Sigmoid colon (tissue), 7 donors: ENCODE results near the gene UBAC1. TPM values are rescaled to one million over a fixed set of nuclear protein-coding genes. Genes with fewer than 3 reads are reported as not detected.

Source experiments
- DNase-seq: peaks from one replicate; pipeline ENCODE4 v3.0.0-alpha.2; 2019
- H3K27ac ChIP-seq, 4 donors: fragments of 200-600 bp; sonication (generic); one replicate each; pipeline ENCODE4 v1.5.1; 2016 to 2019; ENCODE audit warnings: mild to moderate bottlenecking in 1 of 4
- H3K27me3 ChIP-seq, 3 donors: fragments of 200-600 bp; sonication (generic); one replicate each; pipeline ENCODE4 v1.5.1; 2019; ENCODE audit warnings: mild to moderate bottlenecking in 1 of 3
- H3K36me3 ChIP-seq, 4 donors: fragments of 200-600 bp; sonication (generic); one replicate each; pipeline ENCODE4 v1.5.1; 2016 to 2019
- H3K4me1 ChIP-seq, 4 donors: fragments of 200-600 bp; sonication (generic); one replicate each; pipeline ENCODE4 v1.5.1; 2017 to 2019
- H3K4me3 ChIP-seq, 4 donors: fragments of 200-600 bp; sonication (generic); one replicate each; pipeline ENCODE4 v1.5.1; 2017 to 2019; ENCODE audit warnings: mild to moderate bottlenecking in 2 of 4, moderate library complexity in 1 of 4
- H3K9me3 ChIP-seq, 4 donors: fragments of 200-600 bp in 3 of 4; sonication (generic) in 3 of 4; one replicate each; pipeline versions ENCODE4 v1.5.1 to v1.6.1; 2013 to 2019
- EP300 ChIP-seq, 4 donors: sonication (generic); formaldehyde crosslinking; IDR thresholded peaks; one replicate each; pipeline ENCODE4 v1.6.1; 2017; ENCODE audit warnings: antibody characterized with exemption in 4 of 4
- POLR2A ChIP-seq, 2 donors: fragments of 450-650 bp; IDR thresholded peaks; one replicate each; pipeline ENCODE4 v1.6.1; 2016; ENCODE audit warnings: antibody characterized with exemption in 2 of 2, mild to moderate bottlenecking in 2 of 2, moderate library complexity in 2 of 2
- POLR2AphosphoS5 ChIP-seq, 4 donors: sonication (generic); formaldehyde crosslinking; IDR thresholded peaks; one replicate each; pipeline ENCODE4 v1.6.1; 2017; ENCODE audit warnings: antibody characterized with exemption in 4 of 4
- WGBS, 2 donors: extraction: QIAGEN DNeasy Blood & Tissue Kit; methylation state at CpG; one replicate each; pipeline ENCODE4 v1.1.7; 2013; 5-methylcytosine and 5-hydroxymethylcytosine counted together
- intact Hi-C: fragments of 100-400 bp; cut with DNase I; formaldehyde crosslinking; loops from one replicate; pipeline ENCODE4 v1.15.1; 2023
- polyA plus RNA-seq, 3 donors: library from polyadenylated mRNA; stranded (reverse); fragments of 200-250 nt; gene quantifications; one replicate each; pipeline ENCODE4 v1.2.3, GENCODE V29; 2013
- total RNA-seq, 4 donors: library from RNA; depleted of rRNA; stranded (reverse); fragments of >200 nt; gene quantifications; one replicate each; pipeline ENCODE4 v1.1.0, GENCODE V29; 2016
- TF ChIP-seq, protein P1 (sequence below), 4 experiments: fragments of 450-650 bp in 3 of 4; fragments of 200-600 bp in 1 of 4; IDR thresholded peaks; one replicate each; pipeline ENCODE4 v1.5.1; 2016 to 2019; ENCODE audit warnings: antibody characterized with exemption in 4 of 4, mild to moderate bottlenecking in 3 of 4, moderate library complexity in 2 of 4
- donor health status: healthy with polysubstance abuse.
- donor health status: Bipolar disorder and iron deficiency.
- donor health status: healthy.

Gene UBAC1
- total and polyA plus RNA-seq, 7 donors: 57.4 to 80.9 (median 69.4) TPM

DNA sequence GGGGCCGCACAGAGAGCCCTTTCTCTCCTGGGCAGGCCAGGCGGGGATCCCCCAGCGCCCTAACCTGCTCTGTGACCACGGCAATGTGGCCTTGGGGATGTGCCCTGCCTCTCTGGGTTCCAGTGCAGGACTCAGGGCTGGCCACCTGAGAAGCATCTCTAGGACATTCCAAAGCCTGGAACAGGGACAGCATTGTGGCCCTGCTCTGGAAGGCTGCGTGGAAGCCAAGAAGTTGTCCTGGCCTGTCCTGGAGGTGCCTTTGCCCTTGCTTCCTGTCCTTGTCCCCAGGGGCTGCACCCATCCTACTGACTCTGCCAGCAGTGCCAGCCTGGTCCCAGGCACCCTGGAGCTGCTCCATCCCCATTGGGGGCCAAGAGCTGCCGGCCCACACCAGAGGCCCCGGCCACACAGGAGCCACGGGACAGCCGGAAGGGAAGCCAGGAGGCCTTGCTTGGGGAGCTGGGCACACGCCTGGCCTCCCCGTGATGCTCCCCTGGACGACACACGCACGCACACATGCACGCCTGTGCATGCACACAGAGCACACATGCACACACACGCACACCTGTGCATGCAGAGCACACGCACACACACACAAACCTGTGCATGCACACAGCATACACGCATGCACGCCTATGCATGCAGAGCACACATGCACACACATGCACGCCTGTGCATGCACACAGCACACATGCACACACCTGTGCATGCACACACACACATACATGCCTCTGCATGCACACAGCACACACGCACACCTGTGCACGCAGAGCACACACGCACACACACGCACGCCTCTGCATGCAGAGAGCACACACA is 33.8 kb downstream of the UBAC1 start:
- intact Hi-C loops: no loop called here
- H3K36me3 ChIP-seq: peaks cover 8 to 43% (median 15%) of the 10 kb centered on the region in 4 donors
- TF ChIP-seq POLR2A (IDR thresholded peaks at IDR 0.05): no peak
- TF ChIP-seq EP300 (IDR thresholded peaks at IDR 0.05): no peak
- no peak for TF ChIP-seq POLR2AphosphoS5 (IDR thresholded peaks at IDR 0.05)
- TF ChIP-seq, protein P1, sequence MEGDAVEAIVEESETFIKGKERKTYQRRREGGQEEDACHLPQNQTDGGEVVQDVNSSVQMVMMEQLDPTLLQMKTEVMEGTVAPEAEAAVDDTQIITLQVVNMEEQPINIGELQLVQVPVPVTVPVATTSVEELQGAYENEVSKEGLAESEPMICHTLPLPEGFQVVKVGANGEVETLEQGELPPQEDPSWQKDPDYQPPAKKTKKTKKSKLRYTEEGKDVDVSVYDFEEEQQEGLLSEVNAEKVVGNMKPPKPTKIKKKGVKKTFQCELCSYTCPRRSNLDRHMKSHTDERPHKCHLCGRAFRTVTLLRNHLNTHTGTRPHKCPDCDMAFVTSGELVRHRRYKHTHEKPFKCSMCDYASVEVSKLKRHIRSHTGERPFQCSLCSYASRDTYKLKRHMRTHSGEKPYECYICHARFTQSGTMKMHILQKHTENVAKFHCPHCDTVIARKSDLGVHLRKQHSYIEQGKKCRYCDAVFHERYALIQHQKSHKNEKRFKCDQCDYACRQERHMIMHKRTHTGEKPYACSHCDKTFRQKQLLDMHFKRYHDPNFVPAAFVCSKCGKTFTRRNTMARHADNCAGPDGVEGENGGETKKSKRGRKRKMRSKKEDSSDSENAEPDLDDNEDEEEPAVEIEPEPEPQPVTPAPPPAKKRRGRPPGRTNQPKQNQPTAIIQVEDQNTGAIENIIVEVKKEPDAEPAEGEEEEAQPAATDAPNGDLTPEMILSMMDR (IDR thresholded peaks at IDR 0.05): no peak
- no peaks in the 10 kb centered on the region for H3K9me3 ChIP-seq
- DNase-seq: no peak
- WGBS, 2 donors: 93% methylated on average over 25 of the region's 25 CpGs
- H3K4me1 ChIP-seq: peaks cover 0 to 3% (median 0%) of the 10 kb centered on the region in 4 donors
- no peak overlapping the region for H3K4me3 ChIP-seq
- no peaks in the 10 kb centered on the region for H3K27me3 ChIP-seq
- no peak overlapping the region for H3K27ac ChIP-seq

DNA sequence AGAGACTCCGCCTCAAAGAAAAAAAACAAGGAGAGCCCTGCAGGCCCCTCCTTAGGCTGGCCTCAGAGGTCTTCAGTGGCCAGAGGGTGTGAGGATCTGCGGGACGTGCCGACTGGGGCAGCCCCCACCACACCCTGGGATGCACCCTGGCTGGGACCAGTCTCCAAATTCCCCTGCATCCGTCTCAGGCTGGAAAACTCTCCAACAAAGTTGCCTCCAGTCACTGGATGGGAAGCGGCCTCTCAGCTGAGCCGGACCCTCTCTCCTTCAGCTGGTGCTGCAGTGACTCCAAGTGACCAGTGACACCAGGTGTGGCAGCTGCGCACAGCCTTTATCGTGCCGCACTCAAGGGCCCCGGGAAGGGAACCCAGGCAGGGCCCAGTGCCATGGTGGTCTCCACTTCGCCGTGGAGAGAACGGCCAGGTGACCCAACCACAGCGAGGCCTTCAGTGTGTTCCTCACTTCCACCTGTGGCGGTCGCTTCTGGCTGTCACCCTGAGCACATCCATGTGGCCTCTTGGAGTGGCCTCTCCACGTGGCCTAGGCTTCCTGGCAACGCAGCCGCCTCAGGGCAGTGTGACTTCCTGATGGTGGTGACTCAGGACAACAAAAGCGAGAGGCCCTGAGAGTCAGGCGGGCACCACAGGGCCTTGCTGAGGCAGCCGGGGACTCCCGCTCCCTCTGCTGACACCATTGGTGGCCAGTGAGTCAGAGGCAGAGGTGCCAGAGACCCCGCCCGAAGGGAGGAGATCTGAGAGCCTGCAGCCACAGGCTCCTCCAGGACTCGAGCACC is 34.6 kb downstream of the UBAC1 start:
- WGBS, 2 donors: 77 to 78% methylated on average over 27 of the region's 27 CpGs
- no peak for DNase-seq
- Histone ChIP-seq H3K4me3 (no peak overlapping the region), H3K9me3 (no peaks in the 10 kb centered on the region), H3K27ac (no peak overlapping the region), H3K4me1 (peaks cover 0 to 3% (median 0%) of the 10 kb centered on the region in 4 donors), H3K27me3 (no peaks in the 10 kb centered on the region), H3K36me3 (peaks cover 8 to 38% (median 13%) of the 10 kb centered on the region in 4 donors)
- TF ChIP-seq POLR2AphosphoS5 (IDR thresholded peaks at IDR 0.05) (no peak), EP300 (IDR thresholded peaks at IDR 0.05) (no peak), POLR2A (IDR thresholded peaks at IDR 0.05) (no peak)
- TF ChIP-seq, protein P1 (IDR thresholded peaks at IDR 0.05): no peak
- intact Hi-C loops: no loop called here

DNA sequence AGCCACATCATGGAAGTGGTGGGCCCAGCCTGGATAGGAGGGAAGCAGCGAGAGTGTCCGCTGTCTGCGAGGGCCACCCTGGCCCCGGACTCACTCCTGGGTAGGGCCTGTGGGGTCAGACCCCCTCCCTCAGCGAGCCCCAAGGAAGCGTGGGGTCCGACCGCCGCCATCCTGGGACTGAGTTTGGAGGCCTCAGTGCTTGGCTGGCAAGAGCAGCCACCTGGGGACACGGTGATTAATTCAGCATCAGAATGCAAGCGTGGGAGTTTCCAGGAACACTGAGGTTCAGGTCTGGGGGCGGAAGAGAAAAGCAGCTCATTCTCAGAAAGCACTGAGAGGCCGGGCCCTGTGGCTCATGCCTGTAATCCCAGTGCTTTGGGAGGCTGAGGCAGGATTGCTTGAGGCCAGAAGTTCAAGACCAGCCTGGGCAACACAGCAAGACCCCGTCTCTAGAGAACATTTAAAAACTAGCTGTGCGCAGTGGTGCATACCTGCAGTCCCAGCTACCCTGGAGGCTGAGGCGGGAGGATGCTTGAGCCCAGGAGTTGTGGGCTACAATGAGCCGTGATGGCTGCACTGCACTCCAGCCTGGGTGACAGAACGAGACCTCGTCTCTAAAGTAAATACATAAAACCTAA is 35.6 kb downstream of the UBAC1 start:
- Histone ChIP-seq H3K9me3 (no peaks in the 10 kb centered on the region), H3K27ac (no peak overlapping the region), H3K27me3 (no peaks in the 10 kb centered on the region), H3K4me1 (peaks cover 0 to 3% (median 0%) of the 10 kb centered on the region in 4 donors), H3K4me3 (no peak overlapping the region), H3K36me3 (peaks cover 0 to 28% (median 4%) of the 10 kb centered on the region in 4 donors)
- DNase-seq: no peak
- TF ChIP-seq EP300 (IDR thresholded peaks at IDR 0.05) (no peak), POLR2A (IDR thresholded peaks at IDR 0.05) (no peak), POLR2AphosphoS5 (IDR thresholded peaks at IDR 0.05) (no peak)
- TF ChIP-seq, protein P1 (IDR thresholded peaks at IDR 0.05): no peak
- intact Hi-C loops: no loop called here
- 91 to 95% methylated on average over 19 of the region's 19 CpGs for WGBS, 2 donors

DNA sequence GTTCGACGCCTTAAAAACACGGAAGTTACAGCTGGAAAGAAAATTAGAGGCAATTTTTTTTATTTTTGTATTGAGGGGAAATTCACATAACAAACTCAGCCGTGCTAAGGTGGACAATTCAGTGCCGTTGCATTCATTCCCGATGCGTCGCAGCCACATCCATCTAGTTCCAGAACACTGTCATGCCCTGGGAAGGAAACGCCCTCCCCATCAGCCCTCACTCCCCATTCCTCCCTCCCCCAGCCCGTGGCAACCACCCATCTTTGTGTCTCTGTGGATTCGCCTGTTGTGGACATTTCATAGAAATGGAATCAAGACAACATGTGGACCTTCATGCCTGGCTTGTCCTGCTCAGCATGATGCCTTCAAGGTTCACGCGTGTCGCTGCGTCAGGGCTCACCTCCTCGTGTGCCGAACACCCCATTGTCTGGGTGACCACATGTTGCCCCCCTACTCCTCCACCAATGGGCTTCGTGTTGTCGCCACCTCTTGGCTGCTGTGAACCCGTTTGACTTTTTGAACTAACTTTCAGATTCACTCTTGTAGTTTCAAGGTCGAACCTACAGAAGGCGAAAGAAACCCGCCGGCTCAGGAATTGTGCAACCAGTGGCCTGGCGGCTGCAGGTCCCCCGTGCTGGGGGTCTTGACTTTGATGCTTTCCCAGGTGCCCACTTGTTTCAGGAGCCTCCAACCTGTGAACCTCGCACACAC is 36.4 kb downstream of the UBAC1 start:
- DNase-seq: no peak
- Histone ChIP-seq H3K27ac (no peak overlapping the region), H3K9me3 (no peaks in the 10 kb centered on the region), H3K27me3 (no peaks in the 10 kb centered on the region), H3K36me3 (peaks cover 0 to 28% (median 2%) of the 10 kb centered on the region in 4 donors), H3K4me1 (peaks cover 0 to 3% (median 0%) of the 10 kb centered on the region in 4 donors), H3K4me3 (no peak overlapping the region)
- TF ChIP-seq POLR2AphosphoS5 (IDR thresholded peaks at IDR 0.05): no peak
- no peak for TF ChIP-seq POLR2A (IDR thresholded peaks at IDR 0.05)
- no peak for TF ChIP-seq EP300 (IDR thresholded peaks at IDR 0.05)
- WGBS, 2 donors: 88 to 92% methylated on average over 27 of the region's 27 CpGs
- intact Hi-C loops: no loop called here
